Panc1 (cell line): ENCODE results near the gene TMTC1.

Experiments
- CTCF ChIP-seq: fragments of 450-650 bp; IDR thresholded peaks from 2 replicates; pipeline ENCODE4 v1.5.1; 2017; ENCODE audit warnings: mild to moderate bottlenecking
- POLR2AphosphoS5 ChIP-seq: IDR thresholded peaks from 2 replicates; pipeline ENCODE4 v1.6.1; 2012; ENCODE audit warnings: mild to moderate bottlenecking, low read depth, low read length, moderate library complexity
- SIN3A ChIP-seq: IDR thresholded peaks from 2 replicates; pipeline ENCODE4 v1.6.1; 2012; ENCODE audit warnings: low read depth, mild to moderate bottlenecking, low read length, moderate library complexity, borderline replicate concordance; ENCODE audit not compliant: insufficient read depth
- TCF7L2 ChIP-seq: IDR thresholded peaks from 2 replicates; pipeline ENCODE4 v1.6.1; 2011; ENCODE audit warnings: mild to moderate bottlenecking, low read depth, low read length, inconsistent platforms
- TF ChIP-seq, protein P1 (sequence below), 2 experiments: IDR thresholded peaks; 2 replicates each; pipeline ENCODE4 v1.6.1; 2011 to 2012; ENCODE audit warnings: low read depth in 2 of 2, control low read depth in 1 of 2, low read length in 1 of 2, mild to moderate bottlenecking in 1 of 2, moderate library complexity in 1 of 2; ENCODE audit not compliant: insufficient read depth in 1 of 2

- TF ChIP-seq CTCF (no peak), POLR2AphosphoS5 (no peak), SIN3A (no peak), TCF7L2 (no peak)
- TF ChIP-seq, protein P1, sequence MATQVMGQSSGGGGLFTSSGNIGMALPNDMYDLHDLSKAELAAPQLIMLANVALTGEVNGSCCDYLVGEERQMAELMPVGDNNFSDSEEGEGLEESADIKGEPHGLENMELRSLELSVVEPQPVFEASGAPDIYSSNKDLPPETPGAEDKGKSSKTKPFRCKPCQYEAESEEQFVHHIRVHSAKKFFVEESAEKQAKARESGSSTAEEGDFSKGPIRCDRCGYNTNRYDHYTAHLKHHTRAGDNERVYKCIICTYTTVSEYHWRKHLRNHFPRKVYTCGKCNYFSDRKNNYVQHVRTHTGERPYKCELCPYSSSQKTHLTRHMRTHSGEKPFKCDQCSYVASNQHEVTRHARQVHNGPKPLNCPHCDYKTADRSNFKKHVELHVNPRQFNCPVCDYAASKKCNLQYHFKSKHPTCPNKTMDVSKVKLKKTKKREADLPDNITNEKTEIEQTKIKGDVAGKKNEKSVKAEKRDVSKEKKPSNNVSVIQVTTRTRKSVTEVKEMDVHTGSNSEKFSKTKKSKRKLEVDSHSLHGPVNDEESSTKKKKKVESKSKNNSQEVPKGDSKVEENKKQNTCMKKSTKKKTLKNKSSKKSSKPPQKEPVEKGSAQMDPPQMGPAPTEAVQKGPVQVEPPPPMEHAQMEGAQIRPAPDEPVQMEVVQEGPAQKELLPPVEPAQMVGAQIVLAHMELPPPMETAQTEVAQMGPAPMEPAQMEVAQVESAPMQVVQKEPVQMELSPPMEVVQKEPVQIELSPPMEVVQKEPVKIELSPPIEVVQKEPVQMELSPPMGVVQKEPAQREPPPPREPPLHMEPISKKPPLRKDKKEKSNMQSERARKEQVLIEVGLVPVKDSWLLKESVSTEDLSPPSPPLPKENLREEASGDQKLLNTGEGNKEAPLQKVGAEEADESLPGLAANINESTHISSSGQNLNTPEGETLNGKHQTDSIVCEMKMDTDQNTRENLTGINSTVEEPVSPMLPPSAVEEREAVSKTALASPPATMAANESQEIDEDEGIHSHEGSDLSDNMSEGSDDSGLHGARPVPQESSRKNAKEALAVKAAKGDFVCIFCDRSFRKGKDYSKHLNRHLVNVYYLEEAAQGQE (IDR thresholded peaks at IDR 0.05; ENCODE audit: insufficient read depth in 1 of 2, low read depth in 2 of 2, low read length in 1 of 2), result no peak
These were observed 246.4 kb downstream of the TMTC1 start for GRCh38 chr12:29537298-29537697.
